NOMO-1 treated with DMSO at 0.1 percent for 48 hours (cell line): ENCODE measurements around the gene ENPP3.

Source experiments
- DNase-seq: peaks from one replicate; lab custom pipeline; 2025; ENCODE audit not compliant: unreplicated experiment; lab: John Stamatoyannopoulos, UW

ENPP3 gene

GRCh38 chr6:131792091-131792496, 155.0 kb downstream of the ENPP3 start:
- no peak for DNase-seq

- DNase-seq = no peak
Measured at GRCh38 chr6:131795366-131795765, 158.3 kb downstream of the ENPP3 start.
